ENCODE data around the gene EP400.

The EP400 gene

GRCh38 chr12:132030367-132031038, 80.8 kb downstream of the EP400 start:
- Mint-ChIP-seq H3K9me3 (no peaks in the 10 kb centered on the region), H3K27me3 (ENCODE audit: low read depth) (no peaks in the 10 kb centered on the region), H3K4me1 (no peaks in the 10 kb centered on the region), H3K4me3 (no peak overlapping the region), H3K27ac (no peak overlapping the region), H3K36me3 (ENCODE audit: low read depth) (peaks cover 77% of the 10 kb centered on the region)
- no peak for TF ChIP-seq CTCF (IDR thresholded peaks at IDR 0.05; ENCODE audit: unreplicated experiment in 3 of 3)

- Mint-ChIP-seq H3K4me3 (no peak overlapping the region), H3K27ac (no peak overlapping the region), H3K36me3 (ENCODE audit: low read depth) (peaks cover 80% of the 10 kb centered on the region), H3K9me3 (no peaks in the 10 kb centered on the region), H3K27me3 (ENCODE audit: low read depth) (no peaks in the 10 kb centered on the region), H3K4me1 (no peaks in the 10 kb centered on the region)
- no peak for TF ChIP-seq CTCF (IDR thresholded peaks at IDR 0.05; ENCODE audit: unreplicated experiment in 3 of 3)
Observed at GRCh38 chr12:132033627-132034026, 83.9 kb downstream of the EP400 start.

- H3K27me3 Mint-ChIP-seq (ENCODE audit: low read depth): no peaks in the 10 kb centered on the region
- H3K36me3 Mint-ChIP-seq (ENCODE audit: low read depth): peaks cover 83% of the 10 kb centered on the region
- TF ChIP-seq CTCF (IDR thresholded peaks at IDR 0.05; ENCODE audit: unreplicated experiment in 3 of 3): no peak
- H3K27ac Mint-ChIP-seq: no peak overlapping the region
- H3K9me3 Mint-ChIP-seq: no peaks in the 10 kb centered on the region
- H3K4me3 Mint-ChIP-seq: no peak overlapping the region
- H3K4me1 Mint-ChIP-seq: no peaks in the 10 kb centered on the region
Observed at GRCh38 chr12:132036063-132036683, 86.4 kb downstream of the EP400 start.

GRCh38 chr12:132040906-132041606, 91.3 kb downstream of the EP400 start:
- Mint-ChIP-seq H3K9me3 (no peaks in the 10 kb centered on the region), H3K27me3 (ENCODE audit: low read depth) (no peaks in the 10 kb centered on the region), H3K4me3 (no peak overlapping the region), H3K4me1 (no peaks in the 10 kb centered on the region), H3K36me3 (ENCODE audit: low read depth) (peaks cover 80% of the 10 kb centered on the region), H3K27ac (no peak overlapping the region)
- TF ChIP-seq CTCF (IDR thresholded peaks at IDR 0.05; ENCODE audit: unreplicated experiment in 3 of 3): no peak

- Mint-ChIP-seq H3K4me1 (peaks cover 9% of the 10 kb centered on the region), H3K4me3 (no peak overlapping the region), H3K36me3 (ENCODE audit: low read depth) (peaks cover 80% of the 10 kb centered on the region), H3K9me3 (no peaks in the 10 kb centered on the region), H3K27me3 (ENCODE audit: low read depth) (no peaks in the 10 kb centered on the region), H3K27ac (no peak overlapping the region)
- TF ChIP-seq CTCF (IDR thresholded peaks at IDR 0.05; ENCODE audit: unreplicated experiment in 3 of 3): no peak
Observed at GRCh38 chr12:132043216-132043615, 93.5 kb downstream of the EP400 start.
